GM19193 (cell line): Measurements from ENCODE around the gene VLDLR.

Source experiments
- POLR2A ChIP-seq: IDR thresholded peaks from 4 replicates; pipeline ENCODE4 v1.6.1; 2011; ENCODE audit not compliant: insufficient read depth, insufficient read length; ENCODE audit errors: extremely low read depth

The VLDLR gene

DNA sequence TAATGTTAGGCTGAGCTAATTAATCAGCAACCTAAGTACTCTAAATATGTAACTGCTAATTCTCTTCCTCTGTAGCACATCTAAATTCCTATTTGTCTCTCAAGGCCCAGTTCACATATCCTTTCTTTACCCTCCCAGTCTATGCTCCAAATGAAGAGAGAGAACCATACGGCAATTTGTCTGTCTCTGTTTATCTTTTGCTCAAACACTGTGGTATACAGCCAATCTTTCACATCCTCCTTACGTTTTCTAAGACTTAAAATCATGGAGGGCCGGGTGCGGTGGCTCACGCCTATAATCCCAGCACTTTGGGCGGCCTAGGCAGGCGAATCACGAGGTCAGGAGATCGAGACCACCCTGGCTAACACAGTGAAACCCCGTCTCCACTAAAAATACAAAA lies 15.8 kb downstream of the VLDLR start:
- no peak for TF ChIP-seq POLR2A

DNA sequence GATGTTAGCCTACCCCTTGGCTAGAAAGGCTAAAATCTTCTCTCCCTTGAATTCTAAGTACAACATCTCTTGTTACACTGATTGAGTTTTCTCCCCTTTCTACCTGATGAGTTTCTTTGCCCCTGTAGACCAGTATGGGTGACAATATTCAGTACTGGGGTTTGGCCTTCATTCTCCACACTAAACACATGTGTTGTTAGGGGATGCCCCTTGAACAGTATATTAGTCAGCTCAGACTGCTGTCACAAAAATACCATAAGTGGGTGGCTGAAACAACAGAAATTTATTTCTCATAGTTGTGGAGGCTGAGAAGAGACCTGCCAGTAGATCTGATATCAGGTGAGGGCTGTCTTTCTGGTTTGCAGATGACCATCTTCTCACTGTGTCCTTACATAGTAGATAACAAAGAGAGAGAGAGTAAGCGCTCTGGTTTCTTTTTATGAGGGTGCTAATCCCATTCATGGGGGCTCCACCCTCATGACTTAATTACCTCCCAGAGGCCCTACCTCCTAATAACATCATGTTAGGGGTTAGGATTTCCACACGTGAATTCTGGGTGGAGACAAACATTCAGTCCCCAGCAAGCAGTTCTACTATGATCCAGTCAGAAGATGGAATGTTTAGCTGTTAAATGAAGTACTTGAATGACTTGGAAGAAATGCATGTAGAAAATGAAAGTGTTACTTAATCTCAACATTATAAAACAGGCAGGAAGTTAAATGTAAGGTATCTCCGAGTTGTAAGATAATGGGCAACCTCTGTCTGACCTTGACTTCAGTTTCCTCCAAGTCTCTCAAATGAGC lies 17.5 kb downstream of the VLDLR start:
- TF ChIP-seq POLR2A: no peak

DNA sequence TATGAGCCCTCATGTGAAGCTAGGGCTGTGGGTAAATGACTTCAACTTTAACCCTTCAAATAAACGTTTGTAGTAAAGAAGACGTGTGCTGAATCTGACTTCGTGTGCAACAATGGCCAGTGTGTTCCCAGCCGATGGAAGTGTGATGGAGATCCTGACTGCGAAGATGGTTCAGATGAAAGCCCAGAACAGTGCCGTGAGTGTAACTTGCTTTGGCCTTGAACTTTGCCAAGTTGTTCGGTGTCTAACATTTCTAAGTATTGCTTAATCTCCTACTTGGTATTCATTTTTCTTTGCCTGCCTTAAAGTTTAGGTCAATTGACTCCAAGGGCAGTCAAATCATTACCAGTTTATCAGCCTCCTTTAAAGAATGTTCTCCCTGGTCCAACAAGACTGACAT lies 18.2 kb downstream of the VLDLR start:
- TF ChIP-seq POLR2A: no peak

DNA sequence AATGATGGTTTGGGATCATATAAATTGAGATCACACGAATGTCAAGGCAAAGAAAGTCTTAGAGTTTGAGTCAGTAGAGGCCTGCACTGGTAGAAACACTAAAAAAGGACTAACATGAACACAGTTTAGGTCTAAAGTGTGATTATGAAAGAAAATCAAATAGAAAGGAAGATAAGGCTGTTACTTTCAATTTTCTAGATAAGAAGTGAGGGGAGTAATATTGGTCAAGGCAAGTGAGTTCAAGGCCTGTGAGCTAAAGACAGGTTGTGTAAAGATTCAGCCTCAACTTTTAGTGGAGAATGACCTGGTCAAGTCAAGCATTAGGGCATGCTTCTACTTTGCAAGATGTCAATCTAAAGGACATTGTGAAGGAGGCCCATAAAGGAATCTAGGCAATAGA lies 19.0 kb downstream of the VLDLR start:
- no peak for TF ChIP-seq POLR2A

DNA sequence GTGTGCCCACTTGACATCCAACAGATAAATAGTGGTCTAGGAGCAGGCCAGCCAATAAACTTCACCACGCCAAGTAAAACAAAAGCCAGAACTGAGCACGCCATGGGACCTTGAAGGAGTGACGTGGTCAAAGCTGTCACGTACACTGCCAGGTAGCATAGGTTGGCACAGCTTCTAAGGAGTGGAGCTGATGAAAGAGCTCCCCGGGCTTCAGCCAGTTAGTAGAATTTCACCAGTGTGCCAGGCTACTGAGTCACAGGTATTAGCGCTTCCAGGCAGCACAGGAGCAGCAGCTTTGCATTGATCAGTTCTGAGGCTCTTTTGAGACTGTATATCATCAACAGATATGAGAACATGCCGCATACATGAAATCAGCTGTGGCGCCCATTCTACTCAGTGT lies 19.4 kb downstream of the VLDLR start:
- TF ChIP-seq POLR2A: no peak

DNA sequence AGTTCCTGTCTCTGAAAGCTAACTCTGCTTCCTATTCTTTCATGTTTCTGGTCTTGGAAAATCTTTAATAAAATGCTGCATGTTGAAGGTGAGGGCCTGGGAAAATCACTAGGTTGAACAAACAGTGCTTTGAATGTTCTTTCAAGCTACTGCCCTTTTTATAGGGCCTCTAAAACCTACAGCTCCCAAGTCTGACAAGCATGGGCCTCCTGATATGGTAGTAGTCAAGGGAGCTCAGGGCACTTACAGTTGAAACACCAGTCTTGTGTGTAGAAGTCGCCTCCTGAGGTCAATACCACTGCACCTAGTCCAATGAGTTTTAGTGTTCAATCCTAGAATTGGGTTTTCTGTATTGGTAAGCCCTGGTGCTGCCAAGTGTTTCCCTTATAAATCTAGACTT lies 20.5 kb downstream of the VLDLR start:
- no peak for TF ChIP-seq POLR2A

DNA sequence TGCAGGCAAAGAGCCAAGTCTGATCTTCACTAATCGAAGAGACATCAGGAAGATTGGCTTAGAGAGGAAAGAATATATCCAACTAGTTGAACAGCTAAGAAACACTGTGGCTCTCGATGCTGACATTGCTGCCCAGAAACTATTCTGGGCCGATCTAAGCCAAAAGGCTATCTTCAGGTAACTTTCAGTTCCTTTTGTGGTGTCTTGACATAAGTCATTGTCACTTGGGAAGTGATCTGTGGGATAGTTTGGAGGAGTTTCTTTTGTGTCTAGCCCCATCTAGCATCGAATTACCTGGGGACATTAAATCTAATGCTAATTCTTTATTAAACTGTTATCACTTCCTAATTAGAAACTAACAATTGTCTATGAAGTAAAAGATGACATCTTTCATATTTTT lies 24.0 kb downstream of the VLDLR start:
- no peak for TF ChIP-seq POLR2A

DNA sequence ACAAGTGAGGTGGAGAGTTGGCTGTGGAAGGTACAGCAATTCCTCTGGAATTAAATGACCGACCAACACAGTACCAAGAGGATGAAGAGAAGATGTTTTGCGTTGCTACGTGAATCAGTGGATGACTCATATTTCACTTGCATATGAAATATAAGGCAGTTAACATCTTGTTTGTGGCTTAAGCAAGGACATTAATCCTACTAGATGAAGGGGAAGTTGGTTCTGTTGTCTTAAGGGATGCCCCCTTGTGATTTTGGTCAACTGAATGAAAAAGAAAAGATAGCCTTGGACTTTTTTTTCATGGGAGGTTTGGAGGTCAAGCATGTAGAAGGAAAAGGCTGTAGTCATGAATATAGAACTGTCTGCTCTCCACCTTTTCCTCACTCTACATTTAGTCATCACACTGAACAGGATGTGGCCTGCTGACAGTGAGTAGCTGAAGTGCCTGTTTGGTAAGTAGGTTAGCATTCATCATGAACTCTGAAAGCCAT lies 33.9 kb downstream of the VLDLR start:
- no peak for TF ChIP-seq POLR2A

DNA sequence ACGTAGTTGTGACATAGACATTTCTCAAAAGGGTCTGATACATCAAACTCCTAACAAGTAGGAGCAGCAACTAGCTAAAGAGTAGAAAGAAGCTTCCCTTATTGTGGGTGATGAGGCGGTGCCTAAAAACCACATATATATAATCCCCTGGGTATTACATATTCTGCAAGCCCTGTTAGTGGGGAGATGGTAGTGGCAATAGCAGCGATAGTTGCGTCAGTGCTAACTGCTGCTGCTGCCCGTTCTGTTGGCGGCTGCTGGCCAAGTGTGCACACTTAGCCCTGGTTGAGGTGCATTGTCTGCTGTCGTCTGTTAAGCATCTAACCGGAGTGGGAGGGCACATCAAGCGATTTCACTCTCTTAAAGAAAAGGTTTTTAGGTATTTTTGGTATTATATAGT lies 35.8 kb downstream of the VLDLR start:
- no peak for TF ChIP-seq POLR2A

DNA sequence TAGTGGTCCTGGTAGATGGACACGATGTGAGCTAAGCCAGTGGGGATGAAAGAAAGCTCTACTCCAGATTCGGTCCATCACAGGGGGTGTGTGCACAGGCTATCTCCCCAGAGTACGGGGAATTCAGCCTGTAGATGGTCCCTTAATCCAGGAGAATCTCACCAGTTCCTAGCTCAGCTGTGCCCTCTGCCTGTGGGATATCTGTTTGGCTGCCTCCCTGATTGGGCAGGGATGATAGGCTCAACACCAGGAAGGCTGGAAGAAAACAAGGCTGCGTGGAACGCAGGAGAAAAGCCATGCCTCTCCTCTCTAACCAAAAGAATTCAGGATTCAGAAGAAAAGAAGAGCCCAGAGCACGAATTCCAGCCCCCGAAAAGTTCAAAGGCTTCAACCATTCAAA lies 40.9 kb downstream of the VLDLR start:
- TF ChIP-seq POLR2A: no peak

DNA sequence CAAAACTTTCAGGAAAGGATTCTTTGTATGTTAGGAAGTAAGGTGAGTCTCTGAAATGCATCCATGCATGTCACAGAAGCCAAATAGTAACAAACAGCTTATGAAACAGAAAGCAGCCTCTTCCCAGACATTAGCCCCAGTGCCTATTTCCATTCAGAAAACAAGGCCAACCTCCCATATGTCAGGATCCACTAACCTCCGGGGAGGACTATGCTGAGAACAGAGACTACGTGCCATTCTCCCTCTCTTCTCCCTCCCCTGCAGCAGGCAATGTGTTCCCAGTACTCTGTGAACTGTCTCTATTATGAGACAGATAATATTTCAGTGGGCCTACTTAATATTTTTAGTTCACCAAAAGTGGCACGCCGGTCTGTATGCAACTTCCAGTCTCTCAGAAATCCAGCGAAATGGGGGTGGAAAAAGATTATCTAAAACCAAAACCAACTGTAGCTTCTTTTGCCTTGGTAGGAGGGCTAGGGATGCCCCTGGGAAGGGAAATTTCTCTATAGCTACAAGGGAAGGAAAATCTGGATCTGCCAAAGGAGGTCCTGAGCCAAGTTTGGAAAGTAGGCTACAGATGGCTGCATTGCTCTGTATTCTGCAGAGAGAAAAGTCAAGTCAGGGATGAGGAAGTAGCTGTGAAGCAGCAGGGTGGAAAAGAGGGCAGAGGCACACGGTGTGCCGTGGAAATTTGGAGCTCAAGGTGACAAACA lies 42.0 kb downstream of the VLDLR start:
- TF ChIP-seq POLR2A: no peak

DNA sequence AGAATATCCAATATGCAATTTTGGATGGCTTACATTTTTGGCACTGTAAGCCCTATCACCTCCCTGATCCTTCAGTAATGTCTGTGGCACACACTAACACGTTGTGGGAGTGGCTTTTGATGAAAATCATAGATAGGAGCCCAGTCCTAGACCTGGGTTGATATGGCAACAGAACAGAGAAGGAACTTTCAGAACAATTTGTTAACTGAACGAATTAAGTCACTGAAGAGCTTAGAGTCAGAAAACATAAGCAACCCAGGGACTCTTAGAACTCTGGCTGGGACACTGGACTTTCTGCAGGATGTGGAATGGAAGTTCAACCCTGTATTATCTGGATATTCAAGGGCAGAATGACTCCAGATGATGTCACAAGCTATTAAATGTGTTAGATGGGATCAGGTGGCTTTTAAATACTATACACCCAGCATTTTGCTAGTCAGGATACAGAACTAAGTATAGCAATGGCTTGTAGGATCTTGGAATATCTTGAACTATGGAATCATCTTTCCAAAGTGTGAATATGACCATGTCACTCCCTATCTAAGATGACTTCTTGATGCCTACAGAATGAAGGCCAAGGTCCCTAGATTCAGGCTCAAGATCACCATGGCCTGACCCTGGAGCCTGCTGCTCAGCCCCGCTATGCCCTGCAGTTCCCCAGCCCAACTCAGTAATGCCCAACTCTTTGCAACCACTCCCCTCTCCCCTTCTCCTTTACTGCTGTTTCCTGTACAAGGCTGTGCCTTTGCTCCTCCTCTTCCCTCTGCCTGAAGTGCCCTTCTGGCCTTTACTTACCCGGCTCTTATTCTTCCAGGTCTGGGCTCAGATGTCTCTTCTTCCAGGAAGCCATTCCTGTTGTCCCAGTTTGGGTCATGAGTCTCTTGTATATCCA lies 42.8 kb downstream of the VLDLR start:
- TF ChIP-seq POLR2A: no peak

DNA sequence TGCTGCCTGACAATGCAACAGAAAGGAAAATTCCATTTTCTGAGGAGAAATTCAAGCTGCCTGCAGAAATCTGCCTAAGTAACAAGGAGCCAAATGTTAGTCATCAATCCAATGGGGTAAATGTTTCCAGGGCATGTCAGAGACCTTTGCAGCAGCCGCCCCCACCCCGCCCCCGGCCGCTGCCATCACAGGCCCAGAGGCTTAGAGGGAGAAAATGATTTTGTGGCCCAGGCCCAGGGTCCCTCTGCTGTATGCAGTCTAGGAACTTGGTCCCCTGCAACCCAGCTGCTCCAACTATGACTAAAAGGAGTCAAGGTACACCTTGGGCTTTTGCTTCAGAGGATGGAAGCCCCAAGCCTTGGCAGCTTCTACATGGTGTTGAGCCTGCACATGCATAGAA lies 45.0 kb downstream of the VLDLR start:
- TF ChIP-seq POLR2A: no peak

DNA sequence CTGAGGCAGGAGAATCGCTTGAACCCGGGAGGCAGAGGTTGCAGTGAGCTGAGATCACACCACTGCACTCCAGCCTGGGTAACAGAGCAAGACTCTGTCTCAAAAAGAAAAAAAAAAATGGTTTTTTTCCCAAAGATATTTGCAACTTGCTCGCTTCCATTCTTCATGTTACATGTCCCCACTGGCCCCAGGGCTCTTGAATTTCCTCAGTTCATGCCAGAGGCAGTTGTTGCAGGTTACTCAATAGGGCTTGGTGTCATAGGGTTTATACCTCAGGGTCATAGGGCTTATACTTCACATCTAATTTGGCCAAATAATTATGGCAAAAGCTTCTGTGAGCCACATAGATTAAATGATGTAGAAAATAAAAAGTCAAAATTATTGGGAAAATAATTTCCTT lies 51.6 kb downstream of the VLDLR start:
- no peak for TF ChIP-seq POLR2A

DNA sequence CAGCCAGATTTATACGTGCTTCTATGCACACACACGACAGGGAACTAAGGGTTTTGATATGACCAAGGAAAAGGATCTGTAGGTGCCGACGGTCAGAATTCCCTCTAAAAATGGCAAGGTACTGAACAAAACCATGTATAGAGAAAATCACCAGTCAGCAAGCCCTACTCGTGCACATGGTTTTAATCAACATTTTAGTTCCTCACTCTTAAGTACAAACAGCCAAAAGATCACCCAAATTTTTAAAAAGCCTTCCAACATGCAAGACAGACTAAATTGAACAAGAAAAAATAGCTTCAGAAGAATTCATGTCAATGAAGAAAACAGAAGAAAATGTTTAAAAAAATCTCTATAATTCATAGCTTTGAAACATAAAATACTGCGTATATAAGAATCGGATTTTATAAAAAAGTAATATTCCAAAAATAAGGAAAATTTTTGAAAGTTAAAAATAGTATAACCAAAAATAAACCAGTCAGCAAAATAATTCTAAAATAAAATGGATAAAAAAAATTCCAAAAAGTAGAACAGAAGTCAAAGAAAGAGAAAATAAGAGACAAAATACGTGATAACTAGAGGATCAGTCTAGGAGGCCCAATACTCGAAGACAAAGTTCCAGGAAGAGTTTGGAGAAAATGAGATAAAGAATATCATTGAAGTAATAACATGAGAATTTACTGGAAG lies 52.7 kb downstream of the VLDLR start:
- TF ChIP-seq POLR2A: no peak
